ENCODE measurements around the gene CD28. TPM values are rescaled to one million over a fixed set of nuclear protein-coding genes. Genes with fewer than 3 reads are reported as not detected.

The CD28 gene
- total RNA-seq, 2 donors from 2014 or later = 1.5 to 1.9 TPM

DNA sequence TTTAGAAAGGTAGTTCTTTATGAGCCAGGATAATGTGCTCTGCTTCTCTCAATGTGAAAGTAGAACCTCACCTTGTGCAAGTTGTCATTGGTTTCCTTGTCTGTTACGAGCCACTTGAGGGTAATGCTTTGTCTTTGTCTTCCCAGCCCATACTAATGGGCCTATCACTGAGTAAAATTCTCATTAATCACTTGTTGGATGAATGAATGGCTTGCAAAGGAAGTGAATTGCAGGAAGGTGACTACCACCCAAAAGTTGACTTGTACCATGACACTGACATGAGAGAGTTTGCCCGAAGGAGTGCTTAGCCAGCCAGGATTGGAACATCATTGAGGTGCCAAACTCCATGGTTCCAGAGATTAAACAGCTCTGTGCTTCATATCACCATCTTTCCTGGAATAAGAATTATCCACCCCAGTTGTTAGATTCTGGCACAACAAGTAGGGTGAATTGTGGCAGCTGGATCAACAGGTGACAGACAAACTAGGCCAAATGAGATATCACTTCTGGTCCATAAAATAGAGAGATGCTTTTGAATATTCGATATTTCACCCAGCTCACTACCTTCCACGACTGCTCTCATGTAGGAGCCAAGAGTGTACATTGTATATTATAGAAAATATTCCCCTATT, 20.5 kb upstream of the CD28 start:
- DNase-seq = no peak
- H3K9ac ChIP-seq (ENCODE audit: low read depth in 2 of 2, low read length in 2 of 2) = no peak overlapping the region
- TF ChIP-seq, protein P1, sequence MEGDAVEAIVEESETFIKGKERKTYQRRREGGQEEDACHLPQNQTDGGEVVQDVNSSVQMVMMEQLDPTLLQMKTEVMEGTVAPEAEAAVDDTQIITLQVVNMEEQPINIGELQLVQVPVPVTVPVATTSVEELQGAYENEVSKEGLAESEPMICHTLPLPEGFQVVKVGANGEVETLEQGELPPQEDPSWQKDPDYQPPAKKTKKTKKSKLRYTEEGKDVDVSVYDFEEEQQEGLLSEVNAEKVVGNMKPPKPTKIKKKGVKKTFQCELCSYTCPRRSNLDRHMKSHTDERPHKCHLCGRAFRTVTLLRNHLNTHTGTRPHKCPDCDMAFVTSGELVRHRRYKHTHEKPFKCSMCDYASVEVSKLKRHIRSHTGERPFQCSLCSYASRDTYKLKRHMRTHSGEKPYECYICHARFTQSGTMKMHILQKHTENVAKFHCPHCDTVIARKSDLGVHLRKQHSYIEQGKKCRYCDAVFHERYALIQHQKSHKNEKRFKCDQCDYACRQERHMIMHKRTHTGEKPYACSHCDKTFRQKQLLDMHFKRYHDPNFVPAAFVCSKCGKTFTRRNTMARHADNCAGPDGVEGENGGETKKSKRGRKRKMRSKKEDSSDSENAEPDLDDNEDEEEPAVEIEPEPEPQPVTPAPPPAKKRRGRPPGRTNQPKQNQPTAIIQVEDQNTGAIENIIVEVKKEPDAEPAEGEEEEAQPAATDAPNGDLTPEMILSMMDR (IDR thresholded peaks at IDR 0.05) = no peak
- no peaks in the 10 kb centered on the region for H3K36me3 ChIP-seq
- H3K9me3 ChIP-seq = no peaks in the 10 kb centered on the region
- no peaks in the 10 kb centered on the region for H3K27me3 ChIP-seq
- H3K27ac ChIP-seq = no peak overlapping the region
- no peaks in the 10 kb centered on the region for H3K4me1 ChIP-seq
- intact Hi-C loops (cut with DNase I) = no loop called here
- H3K4me3 ChIP-seq = no peak overlapping the region

DNA sequence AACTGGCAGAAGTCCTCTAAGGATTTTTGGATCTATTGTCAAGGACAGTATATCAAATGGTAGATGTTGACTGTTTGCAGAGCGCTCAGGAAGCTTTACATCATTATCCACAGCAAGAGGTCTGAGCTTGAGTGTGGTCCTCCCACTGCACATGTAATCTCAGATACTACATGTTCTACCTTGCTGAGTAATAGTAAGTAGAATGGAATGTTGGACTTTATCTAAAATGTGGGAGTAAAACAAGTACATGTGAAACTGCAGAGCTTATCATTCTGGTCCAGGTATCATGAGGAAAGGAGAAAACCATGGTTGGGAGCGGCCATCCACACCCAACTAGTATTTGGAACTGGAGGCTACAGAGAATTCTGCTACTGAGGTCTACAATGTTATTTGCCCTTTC, 19.3 kb upstream of the CD28 start:
- TF ChIP-seq, protein P1 (IDR thresholded peaks at IDR 0.05) = no peak
- intact Hi-C loops (cut with DNase I) = no loop called here
- Histone ChIP-seq H3K9ac (ENCODE audit: low read depth in 2 of 2, low read length in 2 of 2) (no peak overlapping the region), H3K4me3 (no peak overlapping the region), H3K4me1 (no peaks in the 10 kb centered on the region), H3K27me3 (no peaks in the 10 kb centered on the region), H3K36me3 (no peaks in the 10 kb centered on the region), H3K9me3 (no peaks in the 10 kb centered on the region), H3K27ac (no peak overlapping the region)
- no peak for DNase-seq

DNA sequence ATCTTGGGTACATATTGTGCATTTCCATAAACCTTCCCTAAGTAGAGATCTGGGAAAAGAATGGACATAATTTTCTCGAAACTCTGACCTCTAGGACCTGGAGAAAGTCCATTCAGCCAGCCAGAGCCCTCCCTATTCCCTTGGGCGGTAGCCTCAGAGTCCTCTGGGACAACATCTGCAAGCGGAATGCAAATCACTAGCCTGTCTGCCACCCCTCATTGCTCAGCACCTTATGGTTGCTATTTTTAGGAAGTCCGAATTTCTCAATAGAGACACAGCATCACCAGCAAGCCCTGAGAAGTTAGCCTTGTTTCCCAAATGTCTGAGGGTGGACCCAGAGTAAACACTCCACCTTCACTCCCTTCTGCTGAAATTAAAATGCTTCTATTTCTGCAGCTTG, 17.6 kb upstream of the CD28 start:
- no peak overlapping the region for H3K4me3 ChIP-seq
- no peak overlapping the region for H3K27ac ChIP-seq
- intact Hi-C loops (cut with DNase I) = no loop called here
- H3K9ac ChIP-seq (ENCODE audit: low read depth in 2 of 2, low read length in 2 of 2) = no peak overlapping the region
- DNase-seq = no peak
- no peaks in the 10 kb centered on the region for H3K4me1 ChIP-seq
- H3K27me3 ChIP-seq = no peaks in the 10 kb centered on the region
- TF ChIP-seq, protein P1 (IDR thresholded peaks at IDR 0.05) = no peak
- H3K36me3 ChIP-seq = no peaks in the 10 kb centered on the region
- no peaks in the 10 kb centered on the region for H3K9me3 ChIP-seq

DNA sequence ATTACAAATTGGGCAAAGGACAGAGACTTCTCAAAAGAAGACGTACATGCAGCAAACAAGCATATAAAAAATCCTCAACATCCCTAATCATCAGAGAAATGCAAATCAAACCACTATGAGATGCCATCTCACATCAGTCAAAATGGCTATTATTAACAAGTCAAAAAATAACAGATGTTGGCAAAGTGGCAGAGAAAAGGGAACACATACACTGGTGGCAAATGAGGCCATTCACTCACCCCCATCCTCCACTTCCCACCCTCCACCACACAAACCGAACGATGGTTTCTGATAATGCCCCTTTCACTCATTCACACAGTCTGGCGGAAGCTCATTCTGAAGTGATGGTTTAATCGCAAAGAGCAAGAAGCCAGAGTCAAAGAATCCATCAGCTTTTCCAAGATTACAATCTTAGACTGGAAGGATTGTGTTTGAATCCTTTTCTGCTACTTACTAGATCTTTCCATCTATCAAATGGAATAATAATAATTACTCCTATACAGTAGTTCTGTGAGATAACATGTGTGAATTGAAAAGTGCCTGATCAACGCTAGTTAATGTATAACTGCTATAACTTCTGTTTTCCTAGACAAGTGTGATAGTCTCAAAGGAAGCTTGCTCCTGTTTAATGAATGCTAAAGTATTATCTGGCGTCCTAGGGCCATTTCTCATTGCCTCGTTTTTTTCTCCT, 16.9 kb upstream of the CD28 start:
- no peak overlapping the region for H3K27ac ChIP-seq
- no peaks in the 10 kb centered on the region for H3K9me3 ChIP-seq
- intact Hi-C loops (cut with DNase I) = no loop called here
- H3K4me3 ChIP-seq = no peak overlapping the region
- no peak for DNase-seq
- no peaks in the 10 kb centered on the region for H3K27me3 ChIP-seq
- no peak overlapping the region for H3K9ac ChIP-seq (ENCODE audit: low read depth in 2 of 2, low read length in 2 of 2)
- H3K36me3 ChIP-seq = no peaks in the 10 kb centered on the region
- TF ChIP-seq, protein P1 (IDR thresholded peaks at IDR 0.05) = no peak
- H3K4me1 ChIP-seq = no peaks in the 10 kb centered on the region

DNA sequence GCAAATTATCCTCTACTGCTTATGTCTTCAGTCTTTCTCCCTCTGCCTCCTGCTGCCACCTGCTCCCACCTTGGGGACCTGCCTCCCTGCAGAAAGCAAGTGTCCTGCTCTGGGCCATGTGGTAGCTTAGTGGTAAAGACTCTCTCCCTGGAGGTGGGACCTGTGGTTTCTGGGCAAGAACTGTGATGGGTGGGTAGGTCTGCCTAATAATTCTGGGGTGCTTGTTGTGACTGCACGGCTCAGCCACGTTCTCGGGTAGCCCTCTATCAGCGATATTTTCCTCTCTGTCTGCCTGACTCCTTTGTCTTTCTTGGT, 16.4 kb upstream of the CD28 start:
- no peak for DNase-seq
- no peaks in the 10 kb centered on the region for H3K4me1 ChIP-seq
- no peak overlapping the region for H3K9ac ChIP-seq (ENCODE audit: low read depth in 2 of 2, low read length in 2 of 2)
- no peak overlapping the region for H3K27ac ChIP-seq
- H3K36me3 ChIP-seq = no peaks in the 10 kb centered on the region
- TF ChIP-seq, protein P1 (IDR thresholded peaks at IDR 0.05) = no peak
- H3K9me3 ChIP-seq = no peaks in the 10 kb centered on the region
- no peaks in the 10 kb centered on the region for H3K27me3 ChIP-seq
- no peak overlapping the region for H3K4me3 ChIP-seq
- intact Hi-C loops (cut with DNase I) = no loop called here
